GM19455 (cell line): ENCODE measurements around the gene TLE2.
A peak's percentile ranks its signal among the peaks of the same experiment; 100 is the strongest.
"Not testable (repeated sequence)": the region's sequence is repeated elsewhere in the genome, so short reads cannot be mapped to it uniquely, and the experiment has no call there.

Experiments
- ATAC-seq: cut with Tn5 transposase; IDR thresholded peaks from one replicate; pipeline ENCODE4 v1.9.1; 2021; ENCODE audit not compliant: unreplicated experiment

The TLE2 gene

DNA sequence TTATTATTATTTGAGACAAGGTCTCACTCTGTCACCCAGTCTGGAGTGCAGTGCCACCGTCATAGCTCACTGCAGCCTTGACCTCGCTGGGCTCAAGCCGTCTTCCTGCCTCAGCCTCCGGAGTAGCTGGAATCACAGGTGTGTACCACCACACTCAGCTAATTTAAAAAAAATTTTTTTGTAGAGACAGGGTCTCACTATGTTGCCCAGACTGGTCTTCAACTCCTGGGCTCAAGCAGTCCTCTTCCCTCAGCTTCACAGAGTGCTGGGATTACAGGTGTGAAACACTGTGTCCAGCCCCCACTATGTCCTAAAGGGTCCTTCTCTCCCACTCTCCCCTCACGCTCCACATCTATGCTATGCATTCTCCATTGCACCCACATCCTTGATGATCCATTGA lies 9.1 kb upstream of the TLE2 start:
- ATAC-seq: no peak

DNA sequence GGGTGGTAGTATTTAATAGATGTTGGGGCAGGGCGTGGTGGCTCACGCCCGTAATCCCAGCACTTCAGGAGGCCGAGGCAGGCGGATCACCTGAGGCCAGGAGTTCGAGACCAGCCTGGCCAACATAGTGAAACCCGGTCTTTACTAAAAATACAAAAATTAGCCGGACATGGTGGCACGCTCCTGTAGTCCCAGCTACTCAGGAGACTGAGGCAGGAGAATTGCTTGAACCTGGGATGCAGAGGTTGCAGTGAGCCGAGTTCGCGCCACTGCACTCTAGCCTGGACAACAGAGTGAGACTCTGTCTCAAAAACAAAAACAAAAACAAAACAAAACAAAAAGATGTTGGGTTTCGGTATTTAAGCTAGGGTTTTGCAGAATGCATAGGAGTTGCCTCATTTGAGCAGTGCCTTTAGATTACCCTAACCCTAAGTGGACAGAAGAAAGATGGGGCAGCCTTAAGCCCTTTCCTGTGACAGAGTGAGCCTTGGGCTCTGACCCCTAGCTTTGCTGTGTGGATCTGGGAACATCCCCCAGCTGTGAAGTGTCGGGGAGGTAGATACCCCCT lies 8.0 kb upstream of the TLE2 start:
- ATAC-seq: not testable (repeated sequence)

GRCh38 chr19:3036119-3036976 lies 7.3 kb upstream of the TLE2 start:
- peak; percentile 53 for ATAC-seq

- peak; percentile 66 for ATAC-seq
Measured at GRCh38 chr19:3035542-3036118, 6.5 kb upstream of the TLE2 start.

DNA sequence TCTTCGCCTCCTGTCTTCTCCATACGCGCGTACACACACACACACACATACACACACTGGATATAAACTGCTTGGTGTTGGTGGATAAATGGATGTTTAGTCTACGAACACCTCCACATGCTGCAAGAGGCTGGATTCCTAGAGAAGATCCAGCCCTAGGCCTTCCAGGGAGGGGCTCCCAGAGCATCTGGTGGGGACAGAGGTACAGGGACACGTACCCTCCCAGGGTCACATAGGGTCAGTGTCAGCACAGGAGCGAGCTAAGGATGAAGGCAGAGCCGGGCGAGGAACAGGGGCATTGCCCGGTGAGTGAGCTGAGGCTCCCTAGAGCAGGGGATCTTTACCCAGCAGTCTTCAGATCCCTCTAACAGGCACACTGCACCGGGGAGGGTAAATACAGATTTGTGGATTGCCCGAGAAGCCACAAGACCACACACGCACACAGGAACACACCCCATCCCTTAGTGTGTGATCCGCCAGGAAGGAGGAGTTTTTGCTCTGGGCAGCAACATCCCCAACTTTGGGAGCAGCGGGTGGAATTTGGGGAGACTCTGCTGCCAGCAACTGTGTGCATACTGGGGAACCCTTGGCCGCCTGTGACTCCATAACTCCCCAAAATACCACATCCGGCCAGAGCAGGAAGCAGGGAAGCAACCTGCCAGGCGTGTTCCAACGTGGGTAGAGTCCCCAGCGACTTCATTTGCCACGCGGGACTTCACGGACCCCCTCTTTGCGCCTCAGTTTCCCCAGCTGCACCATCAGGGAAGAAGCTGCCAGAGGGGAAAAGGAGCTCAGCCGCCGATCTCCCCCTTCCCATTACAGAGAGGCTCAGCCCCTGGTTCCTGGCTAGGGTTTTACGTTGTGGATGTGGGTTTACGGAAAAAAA lies 5.8 kb upstream of the TLE2 start:
- no peak for ATAC-seq

GRCh38 chr19:3034406-3034655 lies 5.3 kb upstream of the TLE2 start:
- no peak for ATAC-seq

DNA sequence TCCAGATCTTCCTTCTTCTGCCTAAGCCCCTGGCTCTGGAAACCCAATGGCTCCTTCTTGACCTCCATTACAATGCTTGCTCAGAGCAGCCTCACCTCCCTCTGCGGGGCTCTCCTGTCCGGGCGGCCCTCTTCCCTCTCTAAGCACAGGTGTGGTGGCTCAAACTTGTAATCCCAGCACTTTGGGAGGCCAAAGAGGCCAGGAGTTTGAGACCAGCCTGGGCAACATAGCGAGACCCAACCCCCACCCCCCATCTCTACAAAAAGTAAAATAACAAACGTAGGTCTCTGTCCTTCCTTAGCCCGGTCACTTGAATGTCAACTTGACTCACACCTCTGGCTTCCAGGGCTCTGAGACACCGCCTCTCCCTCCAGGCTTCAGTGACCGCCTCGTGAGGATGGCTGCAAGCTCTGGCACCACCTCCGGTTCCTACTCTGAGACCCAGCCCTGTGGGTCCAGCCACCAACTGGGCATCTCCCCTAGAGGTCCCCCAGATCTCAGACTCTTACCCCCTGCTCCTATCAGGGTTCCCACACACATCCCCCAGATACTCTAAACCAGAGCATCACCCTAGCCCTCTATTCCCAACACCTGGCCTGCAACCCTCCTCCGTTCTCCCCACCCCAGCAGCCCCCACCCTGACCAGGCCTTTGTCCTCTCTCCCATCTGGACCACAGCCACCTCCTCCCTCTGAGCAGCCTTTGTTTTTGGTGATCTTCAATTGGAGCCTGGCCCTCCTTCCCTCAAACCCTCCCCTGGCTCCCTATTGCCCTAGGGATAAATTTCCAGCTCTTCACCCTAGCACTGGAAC lies 4.7 kb upstream of the TLE2 start:
- no peak for ATAC-seq

- no peak for ATAC-seq
Measured at GRCh38 chr19:3031607-3031867, 2.5 kb upstream of the TLE2 start.

GRCh38 chr19:3028305-3029064 lies 595 bp downstream of the TLE2 start:
- no peak for ATAC-seq

DNA sequence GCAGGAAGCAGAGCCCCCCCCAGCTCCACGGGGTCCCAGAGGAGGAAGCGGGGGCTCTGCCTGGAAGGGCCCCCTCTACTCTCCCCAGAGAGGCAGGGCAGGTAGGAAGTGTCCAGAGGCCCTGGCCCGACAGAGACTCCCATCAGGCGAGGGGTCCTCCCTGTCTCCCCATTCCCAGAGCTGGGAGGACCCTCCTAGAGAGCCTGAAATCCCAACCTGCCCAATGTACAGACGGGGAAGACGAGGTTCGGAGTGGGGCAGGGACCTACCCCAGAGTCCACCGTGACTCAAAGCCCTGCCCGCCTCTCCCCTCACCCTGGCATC lies 1.1 kb downstream of the TLE2 start:
- ATAC-seq: no peak

DNA sequence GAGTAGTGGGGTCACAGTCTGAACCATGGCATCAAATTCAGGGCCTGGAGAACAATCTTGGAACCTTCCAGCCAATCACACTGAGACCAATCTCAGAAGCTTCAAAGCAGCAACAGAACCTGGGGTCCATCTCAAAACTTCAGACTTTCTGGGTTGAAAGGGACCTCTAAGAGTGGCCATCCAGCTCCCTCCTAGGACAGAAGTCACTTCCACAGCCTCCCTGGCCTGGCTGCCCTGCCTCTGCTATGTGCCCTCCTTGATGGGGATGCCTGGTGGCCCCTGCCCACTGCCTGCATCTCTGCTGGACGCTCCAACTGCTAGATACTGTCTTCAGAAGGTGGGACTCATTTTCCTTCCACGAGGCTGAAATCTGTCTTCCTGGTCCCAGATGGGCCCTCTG lies 1.8 kb downstream of the TLE2 start:
- ATAC-seq: no peak

DNA sequence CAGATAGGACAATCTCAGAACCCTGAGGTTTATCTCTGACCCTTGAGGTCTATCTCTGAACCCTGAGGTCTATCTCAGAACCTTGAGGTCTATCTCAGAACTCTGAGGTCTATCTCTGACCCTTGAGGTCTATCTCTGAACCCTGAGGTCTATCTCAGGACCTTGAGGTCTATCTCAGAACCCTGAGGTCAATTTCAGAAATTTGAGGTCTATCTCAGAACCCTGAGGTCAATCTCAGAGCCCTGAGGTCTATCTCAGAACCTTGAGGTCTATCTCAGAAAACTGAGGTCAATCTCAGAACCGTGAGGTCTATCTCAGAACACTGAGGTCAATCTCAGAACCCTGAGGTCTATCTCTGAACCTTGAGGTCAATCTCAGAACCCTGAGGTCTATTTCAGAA lies 2.3 kb downstream of the TLE2 start:
- ATAC-seq: no peak

GRCh38 chr19:3025549-3025886 lies 3.6 kb downstream of the TLE2 start:
- ATAC-seq: no peak

GRCh38 chr19:3024870-3025548 lies 4.1 kb downstream of the TLE2 start:
- ATAC-seq: no peak

DNA sequence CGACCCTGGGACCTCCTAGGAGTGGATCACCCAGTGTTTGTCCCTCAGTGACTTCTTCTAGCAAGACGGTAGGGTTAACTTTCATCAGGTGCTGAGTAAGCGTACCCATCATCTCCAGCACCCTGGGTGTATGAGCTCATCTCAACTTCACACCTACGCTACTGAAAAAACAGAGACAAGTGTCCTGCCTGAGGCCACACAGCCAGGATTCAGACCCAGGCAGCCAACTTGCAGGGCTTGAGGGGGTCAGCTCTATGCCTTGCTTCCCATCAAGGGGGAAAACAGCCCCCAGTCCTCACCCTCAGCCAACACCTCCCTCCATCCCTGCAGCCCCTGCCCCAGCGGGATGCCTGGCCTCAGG lies 4.6 kb downstream of the TLE2 start:
- no peak for ATAC-seq

DNA sequence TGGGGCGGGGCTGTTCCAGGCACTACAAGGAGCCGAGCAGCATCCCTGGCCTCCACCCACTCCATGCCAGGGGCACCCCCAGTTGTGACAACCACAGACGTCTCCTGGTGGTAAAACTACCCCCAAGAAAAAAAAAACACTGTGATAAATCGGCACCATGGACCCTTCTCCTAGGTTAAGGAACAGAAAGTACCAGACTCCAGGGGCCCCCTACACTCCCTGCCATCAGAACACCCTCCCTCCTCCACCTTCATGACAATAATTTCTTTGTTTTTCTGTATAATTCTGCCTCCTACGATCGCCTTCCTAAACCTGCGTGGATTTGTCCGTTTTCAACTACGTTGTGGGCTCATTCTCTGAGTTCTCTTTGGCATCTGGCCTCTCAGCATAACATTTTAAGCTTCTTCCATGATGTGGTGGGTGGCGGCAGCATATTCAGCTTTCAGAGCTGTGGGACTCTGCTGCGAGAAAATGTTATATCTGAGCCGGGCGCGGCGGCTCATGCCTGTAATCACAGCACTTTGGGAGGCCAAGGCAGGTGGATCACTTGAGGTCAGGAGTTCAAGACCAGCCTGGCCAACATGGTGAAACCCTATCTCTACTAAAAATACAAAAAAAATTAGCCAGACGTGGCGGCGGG lies 8.6 kb downstream of the TLE2 start:
- no peak for ATAC-seq

DNA sequence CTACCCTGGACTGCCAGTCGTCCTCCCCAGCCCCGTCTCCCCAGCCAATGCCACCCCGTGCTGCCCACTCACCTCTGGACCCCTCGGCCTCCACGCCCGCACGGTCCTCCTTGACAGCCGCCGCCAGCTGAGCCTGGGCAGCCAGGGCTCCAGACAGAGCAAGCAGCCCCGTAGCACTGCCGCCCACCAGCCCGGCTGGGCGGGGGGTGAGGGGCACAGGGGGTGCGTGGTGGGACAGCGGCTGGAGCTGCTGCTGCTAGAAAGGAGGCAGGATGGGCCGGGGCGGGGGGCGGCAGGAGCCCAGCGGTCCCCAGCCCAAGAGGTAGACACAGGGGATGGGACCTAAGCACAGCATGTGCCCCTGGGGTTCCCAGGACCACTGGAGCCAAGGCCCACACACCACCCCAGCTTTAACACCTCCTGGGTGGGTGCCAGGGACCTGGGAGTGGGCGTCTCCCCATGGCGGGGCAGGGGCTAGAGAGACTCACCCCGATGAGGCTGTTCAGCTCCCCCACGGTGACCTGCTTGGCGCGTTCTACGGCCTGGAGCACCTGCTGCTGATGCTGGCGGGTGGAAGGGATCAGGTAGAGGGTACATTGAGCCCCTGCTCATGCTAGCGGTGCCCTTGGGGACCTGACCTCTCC lies 9.7 kb downstream of the TLE2 start:
- ATAC-seq: no peak

DNA sequence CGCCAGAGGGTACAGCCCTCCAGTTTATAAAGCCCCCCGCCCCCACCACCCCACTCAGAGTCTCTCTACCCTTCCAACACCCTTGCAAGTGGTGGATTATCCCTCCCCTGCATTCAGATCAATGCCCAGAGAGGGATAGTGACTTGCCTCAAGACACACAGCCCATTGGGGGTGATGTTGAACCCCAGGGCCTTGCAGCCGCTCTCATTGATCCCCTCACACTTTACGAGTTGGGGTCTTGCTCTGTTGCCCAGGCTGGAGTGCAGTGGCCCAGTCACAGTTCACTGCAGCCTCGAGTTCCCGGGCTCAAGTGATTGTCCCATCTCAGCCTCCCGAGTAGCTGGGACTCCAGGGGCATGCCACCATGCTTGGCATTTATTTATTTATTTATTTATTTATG lies 11.2 kb downstream of the TLE2 start:
- no peak for ATAC-seq
